HG03097 (cell line): Measurements from ENCODE around the gene SEC24C.

Experiments
- ATAC-seq: cut with Tn5 transposase; IDR thresholded peaks from one replicate; pipeline ENCODE4 v1.9.1; 2021; ENCODE audit not compliant: unreplicated experiment, low FRiP score

The SEC24C gene

GRCh38 chr10:73809061-73809818, 65.1 kb downstream of the SEC24C start:
- no peak for ATAC-seq

GRCh38 chr10:73810358-73810734, 66.2 kb downstream of the SEC24C start:
- no peak for ATAC-seq

- peak; percentile 28 for ATAC-seq
Observed at GRCh38 chr10:73810735-73811465, 66.7 kb downstream of the SEC24C start.

GRCh38 chr10:73812657-73813056, 68.5 kb downstream of the SEC24C start:
- ATAC-seq = no peak

GRCh38 chr10:73813333-73813732, 69.2 kb downstream of the SEC24C start:
- ATAC-seq = no peak

GRCh38 chr10:73814276-73814895, 70.2 kb downstream of the SEC24C start:
- no peak for ATAC-seq

GRCh38 chr10:73814896-73815718, 70.9 kb downstream of the SEC24C start:
- no peak for ATAC-seq

GRCh38 chr10:73815719-73816030, 71.5 kb downstream of the SEC24C start:
- ATAC-seq = no peak

GRCh38 chr10:73816917-73817729, 73.0 kb downstream of the SEC24C start:
- ATAC-seq = no peak

- no peak for ATAC-seq
Observed at GRCh38 chr10:73817826-73818225, 73.7 kb downstream of the SEC24C start.

- ATAC-seq = no peak
Observed at GRCh38 chr10:73818402-73818801, 74.2 kb downstream of the SEC24C start.

GRCh38 chr10:73819081-73819480, 74.9 kb downstream of the SEC24C start:
- no peak for ATAC-seq

GRCh38 chr10:73819513-73820093, 75.4 kb downstream of the SEC24C start:
- ATAC-seq = no peak
